Lower leg skin (tissue), 3 donors: ENCODE data around the gene MOAP1.

Experiments used
- POLR2A ChIP-seq, 2 donors: fragments of 450-650 bp; IDR thresholded peaks; one replicate each; pipeline ENCODE4 v1.6.1; 2016 to 2017; ENCODE audit warnings: antibody characterized with exemption in 2 of 2, mild to moderate bottlenecking in 1 of 2, moderate library complexity in 1 of 2
- TF ChIP-seq, protein P1 (sequence below), 3 donors: fragments of 450-650 bp; IDR thresholded peaks; one replicate each; pipeline ENCODE4 v1.5.1; 2016; ENCODE audit warnings: antibody characterized with exemption in 3 of 3, mild to moderate bottlenecking in 3 of 3, moderate library complexity in 2 of 3

- TF ChIP-seq, protein P1, sequence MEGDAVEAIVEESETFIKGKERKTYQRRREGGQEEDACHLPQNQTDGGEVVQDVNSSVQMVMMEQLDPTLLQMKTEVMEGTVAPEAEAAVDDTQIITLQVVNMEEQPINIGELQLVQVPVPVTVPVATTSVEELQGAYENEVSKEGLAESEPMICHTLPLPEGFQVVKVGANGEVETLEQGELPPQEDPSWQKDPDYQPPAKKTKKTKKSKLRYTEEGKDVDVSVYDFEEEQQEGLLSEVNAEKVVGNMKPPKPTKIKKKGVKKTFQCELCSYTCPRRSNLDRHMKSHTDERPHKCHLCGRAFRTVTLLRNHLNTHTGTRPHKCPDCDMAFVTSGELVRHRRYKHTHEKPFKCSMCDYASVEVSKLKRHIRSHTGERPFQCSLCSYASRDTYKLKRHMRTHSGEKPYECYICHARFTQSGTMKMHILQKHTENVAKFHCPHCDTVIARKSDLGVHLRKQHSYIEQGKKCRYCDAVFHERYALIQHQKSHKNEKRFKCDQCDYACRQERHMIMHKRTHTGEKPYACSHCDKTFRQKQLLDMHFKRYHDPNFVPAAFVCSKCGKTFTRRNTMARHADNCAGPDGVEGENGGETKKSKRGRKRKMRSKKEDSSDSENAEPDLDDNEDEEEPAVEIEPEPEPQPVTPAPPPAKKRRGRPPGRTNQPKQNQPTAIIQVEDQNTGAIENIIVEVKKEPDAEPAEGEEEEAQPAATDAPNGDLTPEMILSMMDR (IDR thresholded peaks at IDR 0.05), result no peak
- no peak for TF ChIP-seq POLR2A (IDR thresholded peaks at IDR 0.05)
Measured at GRCh38 chr14:93175492-93175891, 9.2 kb downstream of the MOAP1 start.
